Loucy (cell line): ENCODE results near the gene BTG4.

Source experiments
- H2AFZ ChIP-seq: fragments of 200-600 bp; sonication (generic); 2 replicates; pipeline ENCODE4 v1.6.0; 2016; ENCODE audit warnings: antibody characterized with exemption, mild to moderate bottlenecking, low read length, moderate library complexity
- H3F3A ChIP-seq: fragments of 200-600 bp; 2 replicates; pipeline ENCODE4 v1.6.0; 2016; ENCODE audit warnings: antibody characterized with exemption, low read depth, mild to moderate bottlenecking
- H3K27me3 ChIP-seq: fragments of 200-600 bp; sonication (generic); 2 replicates; pipeline ENCODE4 v1.6.1; 2014; ENCODE audit warnings: low read length, mild to moderate bottlenecking; ENCODE audit not compliant: insufficient read depth, poor library complexity, severe bottlenecking
- H3K36me3 ChIP-seq: fragments of 200-600 bp; sonication (generic); 2 replicates; pipeline ENCODE4 v1.6.1; 2016; ENCODE audit warnings: low read length; ENCODE audit not compliant: insufficient read depth
- H3K4me1 ChIP-seq: fragments of 200-600 bp; sonication (generic); 2 replicates; pipeline ENCODE4 v1.5.1; 2014; ENCODE audit warnings: low read length, mild to moderate bottlenecking; ENCODE audit not compliant: insufficient read depth, poor library complexity, severe bottlenecking
- H3K4me2 ChIP-seq: fragments of 200-600 bp; sonication (generic); 2 replicates; pipeline ENCODE4 v1.6.0; 2014; ENCODE audit warnings: antibody characterized with exemption, low read length, low read depth, mild to moderate bottlenecking; ENCODE audit not compliant: poor library complexity, severe bottlenecking
- H3K4me3 ChIP-seq: fragments of 200-600 bp; sonication (generic); 2 replicates; pipeline ENCODE4 v1.5.1; 2014; ENCODE audit warnings: low read length, mild to moderate bottlenecking, mixed read lengths; ENCODE audit not compliant: poor library complexity, severe bottlenecking
- H3K79me2 ChIP-seq: fragments of 200-600 bp; sonication (generic); 2 replicates; pipeline ENCODE4 v1.6.1; 2014; ENCODE audit warnings: low read length; ENCODE audit not compliant: insufficient read depth
- H3K9ac ChIP-seq: fragments of 200-600 bp; sonication (generic); 2 replicates; pipeline ENCODE4 v1.6.0; 2014; ENCODE audit warnings: mild to moderate bottlenecking, low read depth, low read length, moderate library complexity; ENCODE audit not compliant: poor library complexity, severe bottlenecking
- H3K9me2 ChIP-seq: fragments of 200-600 bp; sonication (generic); replicated peaks from 2 replicates; pipeline ENCODE4 v1.6.1; 2016; ENCODE audit warnings: low read depth, low read length, mixed read lengths
- H3K9me3 ChIP-seq: fragments of 200-600 bp; sonication (generic); 2 replicates; pipeline ENCODE4 v1.6.1; 2014; ENCODE audit warnings: mild to moderate bottlenecking, antibody characterized with exemption, low read length, low read depth; ENCODE audit not compliant: insufficient read depth
- H4K20me1 ChIP-seq: fragments of 200-600 bp; sonication (generic); 2 replicates; pipeline ENCODE4 v1.6.0; 2014; ENCODE audit warnings: antibody characterized with exemption, low read length, mild to moderate bottlenecking; ENCODE audit not compliant: insufficient read depth, poor library complexity, severe bottlenecking
- EZH2phosphoT487 ChIP-seq: fragments of 200-600 bp; IDR thresholded peaks from 2 replicates; pipeline ENCODE4 v1.6.1; 2018; ENCODE audit warnings: antibody characterized with exemption, mild to moderate bottlenecking, moderate library complexity, borderline replicate concordance
- TF ChIP-seq, protein P1 (sequence below): fragments of 200-600 bp; sonication (generic); conservative IDR thresholded peaks from 2 replicates; pipeline ENCODE4 v1.5.1; 2014; ENCODE audit warnings: mild to moderate bottlenecking, antibody characterized with exemption, low read length

Gene BTG4

GRCh38 chr11:111512296-111513239 is at the start of gene BTG4:
Gene BTG4 (minus strand): TSS chr11:111512386. CDS start chr11:111498776, 13,610 bp downstream.
- Histone ChIP-seq H3K27me3 (no peaks in the 10 kb centered on the region), H3K79me2 (no peaks in the 10 kb centered on the region), H4K20me1 (no peaks in the 10 kb centered on the region), H3K4me1 (peaks cover 2% of the 10 kb centered on the region), H3K9me3 (no peaks in the 10 kb centered on the region), H3F3A (no peaks in the 10 kb centered on the region), H3K9me2 (no peaks in the 10 kb centered on the region), H3K4me2 (no peak within 1 kb of the TSS), H3K9ac (no peak within 1 kb of the TSS), H2AFZ (peak within 1 kb of the TSS; percentile 42; the same call in 1 of the 2 replicates), H3K4me3 (no peak within 1 kb of the TSS), H3K36me3 (no peaks in the 10 kb centered on the region)
- TF ChIP-seq, protein P1, sequence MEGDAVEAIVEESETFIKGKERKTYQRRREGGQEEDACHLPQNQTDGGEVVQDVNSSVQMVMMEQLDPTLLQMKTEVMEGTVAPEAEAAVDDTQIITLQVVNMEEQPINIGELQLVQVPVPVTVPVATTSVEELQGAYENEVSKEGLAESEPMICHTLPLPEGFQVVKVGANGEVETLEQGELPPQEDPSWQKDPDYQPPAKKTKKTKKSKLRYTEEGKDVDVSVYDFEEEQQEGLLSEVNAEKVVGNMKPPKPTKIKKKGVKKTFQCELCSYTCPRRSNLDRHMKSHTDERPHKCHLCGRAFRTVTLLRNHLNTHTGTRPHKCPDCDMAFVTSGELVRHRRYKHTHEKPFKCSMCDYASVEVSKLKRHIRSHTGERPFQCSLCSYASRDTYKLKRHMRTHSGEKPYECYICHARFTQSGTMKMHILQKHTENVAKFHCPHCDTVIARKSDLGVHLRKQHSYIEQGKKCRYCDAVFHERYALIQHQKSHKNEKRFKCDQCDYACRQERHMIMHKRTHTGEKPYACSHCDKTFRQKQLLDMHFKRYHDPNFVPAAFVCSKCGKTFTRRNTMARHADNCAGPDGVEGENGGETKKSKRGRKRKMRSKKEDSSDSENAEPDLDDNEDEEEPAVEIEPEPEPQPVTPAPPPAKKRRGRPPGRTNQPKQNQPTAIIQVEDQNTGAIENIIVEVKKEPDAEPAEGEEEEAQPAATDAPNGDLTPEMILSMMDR = no peak
- no peak for TF ChIP-seq EZH2phosphoT487

DNA sequence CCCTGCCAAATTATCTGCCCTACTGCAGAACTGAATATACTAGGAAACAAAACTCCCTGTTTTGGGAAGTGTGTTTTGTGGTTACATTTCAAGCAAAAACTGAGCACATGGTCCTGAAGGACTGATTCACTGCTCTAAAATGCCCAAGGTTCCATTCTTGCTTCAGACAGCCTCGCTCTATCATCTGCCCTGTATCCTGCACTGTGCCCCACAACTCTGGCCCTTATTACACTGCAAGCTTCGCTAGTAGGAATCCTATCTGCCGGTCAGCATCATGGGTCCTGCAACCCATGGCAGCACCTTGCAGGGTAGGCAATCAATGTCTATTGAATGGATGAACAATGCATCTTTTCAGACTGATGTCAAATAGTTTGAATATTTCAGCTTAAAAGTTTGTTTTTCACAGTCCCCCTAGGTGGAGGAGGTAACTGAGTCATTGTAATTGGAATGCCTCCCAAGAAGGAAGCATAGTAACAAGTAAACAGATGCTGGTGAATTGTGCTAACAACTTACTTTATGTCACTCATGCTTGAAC is 49.7 kb upstream of the BTG4 start:
- H3K4me1 ChIP-seq = peaks cover 23% of the 10 kb centered on the region
- H3K79me2 ChIP-seq = no peaks in the 10 kb centered on the region
- no peaks in the 10 kb centered on the region for H3K27me3 ChIP-seq
- H4K20me1 ChIP-seq = no peaks in the 10 kb centered on the region
- H3F3A ChIP-seq = no peaks in the 10 kb centered on the region
- H3K4me2 ChIP-seq = no peak overlapping the region
- no peaks in the 10 kb centered on the region for H3K9me2 ChIP-seq
- H3K36me3 ChIP-seq = no peaks in the 10 kb centered on the region
- H3K9ac ChIP-seq = peak overlapping the region; percentile 2
- no peak overlapping the region for H3K4me3 ChIP-seq
- TF ChIP-seq EZH2phosphoT487 = no peak
- TF ChIP-seq, protein P1 = no peak
- H2AFZ ChIP-seq = no peak overlapping the region; the same call in 1 of the 2 replicates
- no peaks in the 10 kb centered on the region for H3K9me3 ChIP-seq

DNA sequence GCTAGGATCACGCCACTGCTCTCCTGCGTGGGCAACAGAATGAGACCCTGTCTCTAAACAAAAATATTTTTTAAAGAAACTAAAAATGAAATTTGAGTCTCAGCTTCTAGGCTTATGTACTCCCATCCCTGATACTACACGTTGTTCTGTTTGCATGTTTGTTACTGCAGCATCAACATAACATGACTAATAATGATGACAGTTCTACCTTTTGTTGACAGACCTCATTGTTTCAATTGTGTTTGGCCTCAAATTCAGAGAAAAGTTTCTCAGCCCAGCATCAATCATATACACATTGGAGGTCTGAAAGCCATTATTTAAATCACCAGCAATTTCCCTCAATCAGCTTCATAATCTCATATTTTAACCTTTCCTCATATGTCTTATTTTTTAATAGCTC is 49.1 kb upstream of the BTG4 start:
- no peaks in the 10 kb centered on the region for H3F3A ChIP-seq
- H3K9me3 ChIP-seq = peaks cover under 1% of the 10 kb centered on the region; the same call in 1 of the 2 replicates
- H3K79me2 ChIP-seq = no peaks in the 10 kb centered on the region
- no peaks in the 10 kb centered on the region for H4K20me1 ChIP-seq
- no peak overlapping the region for H2AFZ ChIP-seq
- H3K9me2 ChIP-seq = no peaks in the 10 kb centered on the region
- TF ChIP-seq EZH2phosphoT487 = no peak
- TF ChIP-seq, protein P1 = no peak
- no peaks in the 10 kb centered on the region for H3K27me3 ChIP-seq
- no peaks in the 10 kb centered on the region for H3K36me3 ChIP-seq
- peaks cover 23% of the 10 kb centered on the region for H3K4me1 ChIP-seq
- H3K9ac ChIP-seq = peak overlapping the region; percentile 30
- no peak overlapping the region for H3K4me2 ChIP-seq
- H3K4me3 ChIP-seq = no peak overlapping the region
